Keratinocyte (primary cell): ENCODE data around the gene COL3A1. TPM values are rescaled to one million over a fixed set of nuclear protein-coding genes. Genes with fewer than 3 reads are reported as not detected.

Source experiments
- DNase-seq: peaks from one replicate; pipeline ENCODE4 v3.0.0-alpha.2; 2011; ENCODE audit warnings: low read depth, missing footprints, low spot score
- FAIRE-seq: peaks from 2 replicates; lab custom pipeline; 2011; peaks lifted over from hg19 to GRCh38; lab: Jason Lieb, UNC
- H2AFZ ChIP-seq: 2 replicates; pipeline ENCODE4 v1.6.0; 2012; ENCODE audit warnings: low read length, control low read depth, inconsistent platforms; ENCODE audit not compliant: control insufficient read depth
- H3K27ac ChIP-seq: 2 replicates; pipeline ENCODE4 v1.5.1; 2011; ENCODE audit warnings: low read length; ENCODE audit not compliant: control insufficient read depth, insufficient read depth
- H3K27me3 ChIP-seq: 3 replicates; pipeline ENCODE4 v1.6.0; 2011; ENCODE audit warnings: low read length; ENCODE audit not compliant: control insufficient read depth, insufficient read depth; ENCODE audit errors: extremely low read depth
- H3K36me3 ChIP-seq, 2 experiments: 2 replicates in 1 of 2; 3 replicates in 1 of 2; pipeline ENCODE4 v1.5.1; 2011; ENCODE audit warnings: low read length in 2 of 2, mild to moderate bottlenecking in 1 of 2; ENCODE audit not compliant: control insufficient read depth in 2 of 2, insufficient read depth in 2 of 2; ENCODE audit errors: extremely low read depth in 1 of 2
- H3K4me1 ChIP-seq: 3 replicates; pipeline ENCODE4 v1.5.1; 2011; ENCODE audit warnings: low read length; ENCODE audit not compliant: control insufficient read depth, insufficient read depth; ENCODE audit errors: extremely low read depth
- H3K4me2 ChIP-seq: 3 replicates; pipeline ENCODE4 v1.6.0; 2011; ENCODE audit warnings: low read depth, low read length; ENCODE audit not compliant: control insufficient read depth, insufficient read depth; ENCODE audit errors: extremely low read depth
- H3K4me3 ChIP-seq, 3 experiments: fragments of 200-600 bp in 1 of 3; sonication (generic) in 1 of 3; 2 replicates in 2 of 3; 3 replicates in 1 of 3; pipeline ENCODE4 v1.5.1; 2011 to 2016; ENCODE audit warnings: low read length in 3 of 3, mild to moderate bottlenecking in 3 of 3, control low read depth in 2 of 3, inconsistent platforms in 1 of 3, low read depth in 1 of 3, mixed read lengths in 1 of 3, mixed run types in 1 of 3, moderate library complexity in 1 of 3; ENCODE audit not compliant: control insufficient read depth in 2 of 3, insufficient read depth in 2 of 3; ENCODE audit errors: extremely low read depth in 1 of 3
- H3K79me2 ChIP-seq: 2 replicates; pipeline ENCODE4 v1.6.0; 2012; ENCODE audit warnings: low read length; ENCODE audit not compliant: control insufficient read depth, insufficient read depth
- H3K9ac ChIP-seq: 3 replicates; pipeline ENCODE4 v1.6.0; 2011; ENCODE audit warnings: low read length; ENCODE audit not compliant: control insufficient read depth, insufficient read depth; ENCODE audit errors: extremely low read depth
- H3K9me1 ChIP-seq: 3 replicates; pipeline ENCODE4 v1.6.0; 2011; ENCODE audit warnings: low read length; ENCODE audit not compliant: control insufficient read depth, insufficient read depth; ENCODE audit errors: extremely low read depth
- H3K9me3 ChIP-seq: 2 replicates; pipeline ENCODE4 v1.5.1; 2012; ENCODE audit warnings: low read depth, low read length; ENCODE audit not compliant: control insufficient read depth
- H4K20me1 ChIP-seq: 3 replicates; pipeline ENCODE4 v1.6.0; 2011; ENCODE audit warnings: low read length; ENCODE audit not compliant: control insufficient read depth, insufficient read depth; ENCODE audit errors: extremely low read depth
- CTCF ChIP-seq, 3 experiments: IDR thresholded peaks in 1 of 3; conservative IDR thresholded peaks in 1 of 3; optimal IDR thresholded peaks in 1 of 3; 2 replicates in 2 of 3; 3 replicates in 1 of 3; pipeline versions ENCODE3 to v1.5.1; 2011; ENCODE audit warnings: low read length in 3 of 3, mild to moderate bottlenecking in 3 of 3, moderate library complexity in 2 of 3, control low read depth in 1 of 3, inconsistent platforms in 1 of 3; ENCODE audit not compliant: insufficient read depth in 2 of 3; ENCODE audit errors: extremely low read depth in 1 of 3
- EZH2 ChIP-seq: IDR thresholded peaks from one replicate; pipeline ENCODE4 v1.6.1; 2012; ENCODE audit warnings: inconsistent platforms, mild to moderate bottlenecking, low read length, moderate library complexity
- dilution Hi-C: fragments of 300-500 bp; cut with MboI; formaldehyde crosslinking; loops from one replicate; pipeline ENCODE4 v1.7.0; 2020; ENCODE audit warnings: low sequenced_read_pairs; ENCODE audit not compliant: extremely low pct_ligation_motif_present
- polyA plus RNA-seq, 5 experiments: library from polyadenylated mRNA; depleted of rRNA in 3 of 5; stranded (reverse) in 3 of 5; stranded (forward) in 1 of 5; unstranded in 1 of 5; fragments of >200 nt; gene quantifications; 1 replicate in 1 of 5; 2 replicates in 3 of 5; 3 replicates in 1 of 5; pipeline versions ENCODE4 v1.2.1 to v1.2.3, GENCODE V29; 2011 to 2012; ENCODE audit warnings: missing spikeins in 2 of 5, low read depth in 1 of 5, low replicate concordance in 1 of 5

The COL3A1 gene
- polyA plus RNA-seq, 1 donor (not counting 4 experiments of a cell fraction or from before 2014, with no cell fraction given), result 0.01 TPM

GRCh38 chr2:188966079-188966571 is 8.0 kb upstream of the COL3A1 start:
- Histone ChIP-seq H3K4me3 (no peak overlapping the region), H3K9ac (no peak overlapping the region), H2AFZ (no peak overlapping the region), H3K4me2 (no peak overlapping the region), H3K9me1 (no peaks in the 10 kb centered on the region), H3K4me1 (no peaks in the 10 kb centered on the region), H3K79me2 (no peaks in the 10 kb centered on the region), H4K20me1 (no peaks in the 10 kb centered on the region), H3K27me3 (no peaks in the 10 kb centered on the region), H3K27ac (no peak overlapping the region), H3K36me3 (no peaks in the 10 kb centered on the region), H3K9me3 (no peaks in the 10 kb centered on the region)
- no peak for DNase-seq
- TF ChIP-seq CTCF (optimal IDR thresholded peaks at IDR 0.05 in 1 of 3, IDR thresholded peaks at IDR 0.05 in 1 of 3, conservative IDR thresholded peaks at IDR 0.05 in 1 of 3; ENCODE audit: extremely low read depth in 1 of 3, insufficient read depth in 2 of 3, low read length in 3 of 3) (no peak), EZH2 (no peak)
- dilution Hi-C loops, result no loop called here
- no peak for FAIRE-seq

GRCh38 chr2:188966728-188967440 is 7.3 kb upstream of the COL3A1 start:
- dilution Hi-C loops, result no loop called here
- no peaks in the 10 kb centered on the region for H4K20me1 ChIP-seq
- no peak overlapping the region for H2AFZ ChIP-seq
- no peak overlapping the region for H3K4me2 ChIP-seq
- no peaks in the 10 kb centered on the region for H3K9me3 ChIP-seq
- no peak for DNase-seq
- no peak for FAIRE-seq
- no peaks in the 10 kb centered on the region for H3K4me1 ChIP-seq
- no peaks in the 10 kb centered on the region for H3K9me1 ChIP-seq
- H3K9ac ChIP-seq, result no peak overlapping the region
- H3K27ac ChIP-seq, result no peak overlapping the region
- no peak overlapping the region for H3K4me3 ChIP-seq
- H3K79me2 ChIP-seq, result no peaks in the 10 kb centered on the region
- no peaks in the 10 kb centered on the region for H3K36me3 ChIP-seq
- no peaks in the 10 kb centered on the region for H3K27me3 ChIP-seq
- TF ChIP-seq CTCF (optimal IDR thresholded peaks at IDR 0.05 in 1 of 3, IDR thresholded peaks at IDR 0.05 in 1 of 3, conservative IDR thresholded peaks at IDR 0.05 in 1 of 3; ENCODE audit: extremely low read depth in 1 of 3, insufficient read depth in 2 of 3, low read length in 3 of 3) (no peak), EZH2 (no peak)
